GM12875 (cell line): ENCODE data around the gene PRKAG2.

Experiments
- H3K4me3 ChIP-seq: one replicate; pipeline ENCODE4 v1.5.1; 2011; ENCODE audit warnings: low read depth, low read length, control low read depth
- TF ChIP-seq, protein P1 (sequence below): IDR thresholded peaks from 2 replicates; pipeline ENCODE4 v1.5.1; 2011; ENCODE audit warnings: low read depth, mild to moderate bottlenecking, control low read depth, inconsistent platforms, low read length, moderate library complexity, borderline replicate concordance; ENCODE audit not compliant: insufficient read depth

Gene PRKAG2

DNA sequence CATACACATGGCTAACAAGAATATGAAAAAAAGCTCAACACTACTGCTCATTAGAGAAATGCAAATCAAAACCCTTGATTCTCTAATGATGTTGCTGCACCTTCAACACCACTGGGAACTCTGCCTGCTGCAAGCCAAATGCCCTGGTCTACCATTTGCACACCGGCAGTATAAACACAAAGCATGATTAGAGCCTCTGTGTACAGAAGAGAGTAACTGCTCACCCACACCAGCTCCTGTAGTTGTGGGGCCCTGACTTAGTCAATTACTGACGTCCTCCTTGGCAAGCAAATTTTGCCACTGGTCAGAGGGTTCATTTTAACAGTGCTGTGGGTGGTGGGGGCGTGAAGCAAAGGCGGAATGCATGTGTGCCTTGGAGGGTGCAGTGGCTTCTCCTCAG lies 261.1 kb downstream of the PRKAG2 start:
- TF ChIP-seq, protein P1, sequence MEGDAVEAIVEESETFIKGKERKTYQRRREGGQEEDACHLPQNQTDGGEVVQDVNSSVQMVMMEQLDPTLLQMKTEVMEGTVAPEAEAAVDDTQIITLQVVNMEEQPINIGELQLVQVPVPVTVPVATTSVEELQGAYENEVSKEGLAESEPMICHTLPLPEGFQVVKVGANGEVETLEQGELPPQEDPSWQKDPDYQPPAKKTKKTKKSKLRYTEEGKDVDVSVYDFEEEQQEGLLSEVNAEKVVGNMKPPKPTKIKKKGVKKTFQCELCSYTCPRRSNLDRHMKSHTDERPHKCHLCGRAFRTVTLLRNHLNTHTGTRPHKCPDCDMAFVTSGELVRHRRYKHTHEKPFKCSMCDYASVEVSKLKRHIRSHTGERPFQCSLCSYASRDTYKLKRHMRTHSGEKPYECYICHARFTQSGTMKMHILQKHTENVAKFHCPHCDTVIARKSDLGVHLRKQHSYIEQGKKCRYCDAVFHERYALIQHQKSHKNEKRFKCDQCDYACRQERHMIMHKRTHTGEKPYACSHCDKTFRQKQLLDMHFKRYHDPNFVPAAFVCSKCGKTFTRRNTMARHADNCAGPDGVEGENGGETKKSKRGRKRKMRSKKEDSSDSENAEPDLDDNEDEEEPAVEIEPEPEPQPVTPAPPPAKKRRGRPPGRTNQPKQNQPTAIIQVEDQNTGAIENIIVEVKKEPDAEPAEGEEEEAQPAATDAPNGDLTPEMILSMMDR = no peak
- H3K4me3 ChIP-seq = no peak overlapping the region

DNA sequence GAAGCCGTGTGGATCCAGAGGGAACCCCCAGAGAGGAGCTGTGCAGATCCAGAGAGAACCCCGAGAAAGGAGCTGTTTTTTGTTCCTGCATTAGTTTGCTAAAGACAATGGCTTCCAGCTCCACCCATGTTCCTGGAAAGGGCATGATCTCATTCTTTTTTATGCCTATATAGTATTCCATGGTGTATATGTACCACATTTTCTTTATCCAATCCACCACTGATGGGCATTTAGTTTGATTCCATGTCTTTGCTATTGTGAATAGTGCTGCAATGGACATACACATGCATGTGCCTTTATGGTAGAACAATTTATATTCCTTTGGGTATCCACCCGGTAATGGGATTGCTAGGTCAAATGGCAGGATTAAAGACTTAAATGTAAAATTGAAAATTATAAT lies 261.9 kb downstream of the PRKAG2 start:
- TF ChIP-seq, protein P1 = no peak
- no peak overlapping the region for H3K4me3 ChIP-seq

DNA sequence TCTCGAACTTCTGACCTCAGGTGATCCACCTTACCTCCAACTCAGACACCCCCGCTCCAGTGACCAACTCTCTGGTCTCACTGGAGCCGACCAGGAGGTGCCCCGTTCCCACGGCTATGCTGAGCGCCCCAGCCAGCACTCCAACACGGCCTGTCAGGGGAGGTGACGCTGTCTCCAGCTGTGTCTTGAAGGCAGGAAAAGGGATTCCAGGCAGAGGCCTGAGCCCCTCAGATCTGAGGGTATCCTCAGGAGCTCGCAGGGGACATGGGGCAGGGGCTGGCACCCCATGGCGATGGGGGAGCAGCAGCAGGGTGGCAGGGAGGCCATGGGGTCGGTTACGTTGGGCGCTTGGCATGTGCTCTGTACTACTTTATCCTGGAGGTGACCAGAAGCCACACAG lies 262.9 kb downstream of the PRKAG2 start:
- TF ChIP-seq, protein P1 = no peak

DNA sequence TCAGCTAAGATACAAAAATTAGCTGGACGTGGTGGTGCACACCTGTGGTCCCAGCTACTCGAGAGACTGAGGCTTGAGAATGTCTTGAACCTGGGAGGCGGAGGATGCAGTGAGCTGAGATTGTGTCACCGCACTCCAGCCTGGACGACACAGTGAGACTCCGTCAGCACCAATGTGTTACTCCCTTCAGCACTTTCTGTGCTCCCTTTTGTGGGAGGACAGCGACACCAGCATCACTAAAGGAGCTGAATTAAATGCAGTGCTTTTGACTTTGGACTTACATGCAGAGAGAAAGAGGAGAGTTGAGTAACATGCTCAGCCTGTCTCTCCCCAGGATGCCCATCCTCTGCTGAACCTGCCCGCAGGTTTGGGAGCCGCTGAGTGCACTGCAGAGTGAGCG lies 265.0 kb downstream of the PRKAG2 start:
- TF ChIP-seq, protein P1 = no peak

More for the DNA sequence above, 262.9 kb downstream of the PRKAG2 start:
- H3K4me3 ChIP-seq = no peak overlapping the region

DNA sequence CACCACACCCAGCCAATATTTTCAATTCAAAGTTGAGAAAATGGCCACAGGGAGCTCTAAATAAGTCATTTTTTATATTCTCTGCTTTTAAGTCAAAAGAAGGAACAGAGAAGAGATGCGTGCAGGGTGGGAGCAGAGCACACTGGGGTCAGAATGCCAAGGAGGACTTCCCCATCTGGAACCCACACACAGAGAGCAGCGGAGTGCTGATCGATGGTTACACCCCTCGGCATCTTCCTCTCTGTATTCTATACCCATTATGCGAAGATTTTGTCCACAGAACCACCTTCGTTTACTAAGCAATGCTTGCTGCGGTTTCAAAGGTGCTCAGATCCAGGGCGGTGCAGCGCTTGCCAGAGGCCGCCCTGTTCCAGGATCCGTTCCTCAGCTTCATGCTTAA lies 265.9 kb downstream of the PRKAG2 start:
- H3K4me3 ChIP-seq = no peak overlapping the region
- TF ChIP-seq, protein P1 = no peak

More for the DNA sequence above, 265.0 kb downstream of the PRKAG2 start:
- H3K4me3 ChIP-seq = no peak overlapping the region

DNA sequence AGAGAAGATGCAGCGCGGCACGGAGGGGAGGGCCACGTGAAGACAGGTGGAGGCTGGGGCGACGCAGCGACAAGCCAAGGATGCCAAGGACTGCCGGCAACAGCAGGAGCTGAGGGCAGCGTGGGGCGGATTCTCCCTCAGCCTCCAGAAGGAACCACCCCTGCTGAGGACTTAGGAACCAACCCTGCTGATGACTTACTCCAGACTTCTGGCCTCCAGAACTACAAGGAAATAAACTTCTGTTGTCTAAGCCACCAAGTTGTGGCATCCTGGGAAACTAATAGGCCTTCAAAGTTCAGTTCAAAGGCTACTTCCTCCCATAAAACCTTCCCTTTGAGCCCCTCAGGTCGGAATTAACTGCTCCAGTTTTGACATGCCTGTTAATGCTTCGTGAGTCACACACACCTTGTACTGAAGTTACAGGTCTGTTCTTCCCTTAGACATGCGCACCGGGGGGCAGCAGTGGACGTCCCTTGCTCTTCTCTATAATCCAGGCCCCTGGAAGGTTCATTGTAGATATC lies 268.8 kb downstream of the PRKAG2 start:
- TF ChIP-seq, protein P1 = no peak
- H3K4me3 ChIP-seq = no peak overlapping the region

DNA sequence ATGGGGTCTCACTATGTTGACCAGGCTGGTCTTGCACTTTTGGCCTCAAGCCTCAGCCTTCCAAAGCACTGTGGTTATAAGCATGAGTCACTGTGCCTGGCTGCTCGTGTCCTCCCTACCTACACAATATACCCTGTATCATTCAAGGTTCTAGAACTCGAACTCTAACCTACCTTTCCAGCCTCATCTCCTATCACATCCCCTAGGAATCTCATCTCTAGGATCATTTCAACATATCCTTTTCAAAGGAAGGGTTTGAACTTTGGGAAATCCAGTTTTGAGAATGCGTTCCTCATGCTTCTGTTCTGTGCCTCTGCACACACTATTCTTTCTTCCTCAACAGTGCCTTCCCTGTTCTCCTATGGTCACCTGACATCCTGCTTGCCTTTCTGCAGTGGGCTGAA lies 269.4 kb downstream of the PRKAG2 start:
- TF ChIP-seq, protein P1 = no peak
- H3K4me3 ChIP-seq = no peak overlapping the region
